Umbilical cord (tissue), 2 donors: ENCODE results near the gene MYH11. TPM values are rescaled to one million over a fixed set of nuclear protein-coding genes. Genes with fewer than 3 reads are reported as not detected.
"Not testable (repeated sequence)": the region's sequence is repeated elsewhere in the genome, so short reads cannot be mapped to it uniquely, and the experiment has no call there.

Experiments
- DNase-seq: peaks from one replicate; pipeline ENCODE4 v3.0.0-alpha.2; 2015; ENCODE audit warnings: low spot score
- total RNA-seq: library from RNA; depleted of rRNA; stranded (reverse); fragments of >200 nt; gene quantifications from one replicate; pipeline ENCODE4 v1.2.3, GENCODE V29; 2014; ENCODE audit warnings: low replicate concordance; ENCODE audit not compliant: insufficient read depth

The MYH11 gene
- total RNA-seq, 1 donor from 2014 or later, result 1,356 TPM

DNA sequence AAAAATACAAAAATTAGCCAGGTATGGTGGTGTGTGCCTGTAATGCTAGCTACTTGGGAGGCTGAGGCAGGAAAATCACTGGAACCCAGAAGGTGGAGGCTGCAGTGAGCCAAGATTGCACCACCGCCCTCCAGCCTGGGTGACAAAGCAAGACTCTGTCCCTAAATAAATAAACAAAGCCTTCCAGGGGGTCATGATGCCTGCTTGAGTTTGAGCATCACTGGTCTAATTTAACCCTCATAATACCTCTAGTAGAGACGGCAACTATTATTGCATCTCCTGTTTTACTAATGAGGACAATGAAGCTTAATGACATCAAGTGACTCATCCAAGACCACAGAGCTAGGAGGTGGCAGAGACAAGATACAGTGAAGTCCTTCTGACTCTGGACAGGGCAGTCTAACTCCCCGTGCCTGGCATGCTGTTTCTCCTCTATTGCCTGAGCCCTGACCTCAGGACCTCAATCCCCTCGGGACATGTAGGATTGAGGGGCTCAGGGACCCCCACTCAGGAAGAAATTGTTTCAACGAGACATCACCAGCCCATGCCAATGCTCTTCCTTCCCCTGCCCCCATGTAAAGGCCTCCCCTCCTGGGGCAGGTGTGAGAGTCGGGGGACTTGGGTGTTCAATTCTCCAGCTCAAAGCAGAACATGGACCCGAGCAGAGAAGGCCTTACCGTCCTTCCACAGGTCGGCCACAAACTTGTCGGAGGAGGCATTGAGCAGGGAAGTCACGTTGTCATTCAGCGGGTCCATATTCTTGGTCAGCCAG lies 103.9 kb downstream of the MYH11 start:
- no peak for DNase-seq

DNA sequence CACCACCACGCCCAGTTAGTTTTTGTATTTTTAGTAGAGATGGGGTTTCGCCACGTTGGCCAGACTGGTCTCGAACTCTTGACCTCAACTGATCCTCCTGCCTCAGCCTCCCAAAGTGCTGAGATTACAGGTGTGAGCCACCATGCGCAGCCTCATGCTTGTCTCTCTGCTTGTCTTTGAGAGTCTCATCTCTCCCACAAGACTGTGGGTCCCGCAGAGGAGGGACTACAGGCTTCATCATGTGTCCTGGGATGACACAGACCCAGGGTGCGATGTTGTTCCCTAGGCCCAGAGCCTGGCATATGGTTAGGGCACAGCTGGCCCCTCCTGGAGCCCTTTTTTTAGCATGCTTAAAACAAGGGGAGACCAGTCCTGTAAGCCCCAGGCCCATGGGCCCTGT lies 104.9 kb downstream of the MYH11 start:
- no peak for DNase-seq

GRCh38 chr16:15749985-15750384 lies 106.8 kb downstream of the MYH11 start:
- no peak for DNase-seq

GRCh38 chr16:15749371-15749770 lies 107.5 kb downstream of the MYH11 start:
- no peak for DNase-seq

DNA sequence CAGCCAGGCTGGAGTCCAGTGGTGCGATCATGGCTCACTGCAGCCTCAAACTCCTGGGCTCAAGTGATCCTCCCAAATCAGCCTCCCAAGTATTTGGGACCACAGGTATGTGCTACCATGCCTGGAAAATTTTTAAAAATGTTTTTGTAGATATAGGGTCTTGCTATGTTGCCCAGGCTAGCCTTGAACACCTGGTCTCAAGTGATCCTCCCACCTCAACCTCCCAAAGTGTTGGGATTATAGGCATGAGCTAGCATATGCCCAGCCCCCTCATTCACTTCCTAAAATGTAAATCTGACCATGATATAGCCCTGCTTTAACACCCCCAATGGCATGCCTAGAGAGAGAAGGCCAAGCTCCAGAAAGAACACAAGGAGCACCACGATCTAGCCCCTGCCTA lies 108.2 kb downstream of the MYH11 start:
- DNase-seq, result no peak

DNA sequence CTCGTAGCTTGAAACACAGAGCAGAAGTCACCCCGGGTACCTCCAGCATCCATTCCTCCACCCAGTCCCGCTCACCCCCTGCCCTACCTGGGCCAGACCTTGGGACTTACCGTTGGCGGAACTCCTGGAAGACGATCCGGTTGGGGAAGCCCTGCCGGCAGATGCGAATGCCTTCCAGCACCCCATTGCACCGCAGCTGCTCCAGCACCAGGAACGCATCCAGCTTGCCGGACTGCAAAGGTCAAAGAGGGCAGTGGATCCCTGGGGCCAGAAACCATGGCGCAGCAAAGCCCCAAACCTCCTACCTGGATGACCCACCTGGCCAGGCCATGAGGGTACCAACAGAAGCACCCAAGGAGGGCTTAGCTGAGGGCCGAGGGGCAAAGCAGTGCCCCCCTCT lies 108.9 kb downstream of the MYH11 start:
- DNase-seq, result no peak

- no peak for DNase-seq
Measured at GRCh38 chr16:15746332-15746731, 110.5 kb downstream of the MYH11 start.

GRCh38 chr16:15743657-15744056 lies 113.2 kb downstream of the MYH11 start:
- DNase-seq, result no peak

DNA sequence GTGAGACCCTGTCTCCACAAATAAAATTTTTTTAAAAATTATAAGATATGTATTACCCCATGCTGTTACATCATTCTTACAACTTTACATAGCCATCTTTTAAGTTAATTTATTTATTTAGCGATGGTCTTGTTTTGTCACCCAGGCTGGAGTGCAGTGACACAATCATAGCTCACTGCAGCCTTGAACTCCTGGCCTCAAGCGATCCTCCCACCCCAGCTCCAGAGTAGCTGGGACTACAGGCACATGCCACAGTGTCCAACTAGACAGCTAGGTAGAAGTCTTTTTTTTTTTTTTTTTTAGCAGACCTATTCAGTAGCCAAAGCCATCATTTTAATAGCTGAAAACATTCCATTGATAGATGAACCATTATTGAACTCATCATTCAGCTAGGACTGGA lies 114.1 kb downstream of the MYH11 start:
- DNase-seq, result no peak

GRCh38 chr16:15741207-15741871 lies 115.5 kb downstream of the MYH11 start:
- no peak for DNase-seq

- no peak for DNase-seq
Measured at GRCh38 chr16:15739950-15740349, 116.9 kb downstream of the MYH11 start.

DNA sequence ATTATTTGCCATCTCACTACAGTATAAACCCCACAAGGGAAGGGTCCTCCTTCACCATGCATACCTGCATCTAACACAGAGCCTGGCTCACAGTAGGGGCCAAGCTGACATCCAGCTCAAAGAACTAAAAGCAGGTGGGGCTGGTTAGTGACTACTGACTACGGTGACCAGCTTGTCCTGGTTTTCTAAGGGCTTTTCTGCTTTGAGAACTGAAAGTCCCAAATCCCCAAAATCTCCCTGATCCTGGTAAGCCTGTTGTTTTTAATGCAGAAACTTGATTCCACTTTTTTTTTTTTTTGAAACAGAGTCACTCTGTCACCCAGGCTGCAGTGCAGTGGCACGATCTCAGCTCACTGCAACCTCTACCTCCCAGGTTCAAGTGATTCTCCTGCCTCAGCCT lies 117.4 kb downstream of the MYH11 start:
- no peak for DNase-seq

- DNase-seq, result no peak
Measured at GRCh38 chr16:15737140-15737644, 119.6 kb downstream of the MYH11 start.

DNA sequence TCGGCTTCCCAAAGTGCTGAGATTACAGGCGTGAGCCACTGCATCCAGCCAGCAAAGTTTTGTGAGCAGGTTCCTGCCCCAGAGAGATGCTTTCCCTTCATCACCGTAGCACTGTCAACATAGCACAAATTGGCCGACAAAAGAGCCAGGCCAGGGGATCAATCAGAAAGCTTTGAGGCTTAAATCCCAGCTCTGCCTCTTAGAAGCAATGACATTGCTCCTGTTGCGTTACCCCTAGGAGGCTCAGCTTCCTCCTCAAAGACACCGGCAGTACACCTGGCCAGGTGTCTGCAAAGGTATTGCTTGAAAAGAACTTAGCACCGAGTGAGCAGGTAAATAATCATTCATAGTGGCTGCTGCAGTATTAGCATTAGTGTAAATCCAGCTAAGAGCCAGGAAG lies 120.3 kb downstream of the MYH11 start:
- DNase-seq, result no peak

DNA sequence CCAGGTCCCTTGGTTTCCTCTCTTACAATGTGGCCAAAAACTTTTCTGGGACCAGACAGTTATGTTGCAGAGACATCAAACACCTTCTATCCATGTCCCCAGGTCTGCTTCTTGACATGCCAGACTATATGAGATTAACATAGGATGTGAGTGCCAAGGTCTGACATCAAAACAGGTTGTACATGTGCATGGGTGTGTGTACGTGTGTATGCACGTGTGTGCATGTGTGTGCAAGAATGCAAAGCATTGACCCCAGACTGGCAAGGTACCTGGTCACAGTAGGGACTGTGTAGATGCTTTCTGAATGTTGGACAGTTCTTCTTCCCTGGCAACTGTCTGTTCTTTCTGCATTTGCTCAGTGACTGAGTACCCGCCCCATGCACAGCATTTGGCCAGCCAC lies 121.2 kb downstream of the MYH11 start:
- no peak for DNase-seq

- DNase-seq, result no peak
Measured at GRCh38 chr16:15732416-15732815, 124.4 kb downstream of the MYH11 start.

- DNase-seq, result no peak
Measured at GRCh38 chr16:15729152-15729551, 127.7 kb downstream of the MYH11 start.

- not testable (repeated sequence) for DNase-seq
Measured at GRCh38 chr16:15727697-15728096, 129.1 kb downstream of the MYH11 start.

- no peak for DNase-seq
Measured at GRCh38 chr16:15726715-15727114, 130.1 kb downstream of the MYH11 start.

GRCh38 chr16:15725641-15726240 lies 131.1 kb downstream of the MYH11 start:
- DNase-seq, result no peak

DNA sequence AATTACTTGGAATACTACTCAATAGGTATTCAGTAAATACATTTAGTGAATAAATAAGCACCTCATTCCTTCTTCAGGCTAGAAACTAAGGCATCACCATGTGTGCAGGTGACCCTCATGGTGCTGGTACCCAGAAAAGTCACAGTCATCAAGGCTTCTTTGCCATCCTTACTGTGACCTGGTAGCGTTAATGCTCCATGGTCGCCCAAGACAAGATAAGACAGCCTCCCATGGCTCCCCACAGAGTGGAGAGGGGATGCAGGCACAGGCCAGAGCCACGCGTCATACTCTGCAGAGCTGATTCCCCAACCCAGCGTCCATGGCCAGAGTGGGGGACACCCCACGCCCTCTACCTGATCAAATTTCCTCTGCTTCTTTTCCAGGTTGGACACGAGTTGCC lies 133.0 kb downstream of the MYH11 start:
- no peak for DNase-seq

DNA sequence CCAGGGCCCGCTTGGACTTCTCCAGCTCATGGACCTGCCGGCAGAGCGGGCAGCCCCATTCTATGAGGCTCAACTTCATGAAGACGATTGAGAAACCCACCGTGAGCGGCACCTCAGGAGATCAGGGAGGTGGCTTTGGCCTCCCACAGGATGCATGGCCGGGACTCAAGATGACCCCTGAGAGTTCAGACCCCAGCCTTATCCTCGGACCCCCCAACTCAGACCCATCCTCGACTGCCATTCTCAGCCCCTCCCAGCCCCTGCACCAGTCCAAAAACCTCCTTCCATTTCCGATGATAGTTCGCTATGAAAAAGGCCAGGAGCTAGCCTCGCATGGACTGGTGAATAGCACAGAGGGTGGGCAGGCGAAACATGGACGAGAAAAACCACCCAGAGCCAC lies 135.8 kb downstream of the MYH11 start:
- DNase-seq, result no peak
